Brain microvascular endothelial cell (primary cell): ENCODE results near the gene DHX58.

Experiments
- DNase-seq: peaks from one replicate; pipeline ENCODE4 v3.0.0-alpha.2; 2020
- H3K27ac ChIP-seq: fragments of 250-450 bp; sonication (Bioruptor Pico); 2 replicates; pipeline ENCODE4 v1.5.1; 2020; ENCODE audit warnings: mild to moderate bottlenecking, moderate library complexity
- H3K27me3 ChIP-seq: fragments of 250-450 bp; sonication (Bioruptor Pico); replicated peaks from 2 replicates; pipeline ENCODE4 v1.5.1; 2020; ENCODE audit warnings: mild to moderate bottlenecking
- H3K36me3 ChIP-seq: fragments of 250-450 bp; sonication (Bioruptor Pico); replicated peaks from 2 replicates; pipeline ENCODE4 v1.5.1; 2020; ENCODE audit warnings: mild to moderate bottlenecking
- H3K4me3 ChIP-seq: 2 replicates; pipeline ENCODE4 v1.5.1; 2011; ENCODE audit warnings: low read depth, mild to moderate bottlenecking, control low read depth, low read length, moderate library complexity
- in situ Hi-C: cut with HindIII; loops from 2 replicates; pipeline ENCODE4 v1.10.0; 2017; ENCODE audit warnings: low sequenced_read_pairs, low pct_ligation_motif_present
- TF ChIP-seq, protein P1 (sequence below): IDR thresholded peaks from 2 replicates; pipeline ENCODE4 v1.5.1; 2011; ENCODE audit warnings: low read depth, mild to moderate bottlenecking, moderate library complexity, low read length, control low read depth, inconsistent platforms; ENCODE audit errors: missing control alignments

The DHX58 gene

DNA sequence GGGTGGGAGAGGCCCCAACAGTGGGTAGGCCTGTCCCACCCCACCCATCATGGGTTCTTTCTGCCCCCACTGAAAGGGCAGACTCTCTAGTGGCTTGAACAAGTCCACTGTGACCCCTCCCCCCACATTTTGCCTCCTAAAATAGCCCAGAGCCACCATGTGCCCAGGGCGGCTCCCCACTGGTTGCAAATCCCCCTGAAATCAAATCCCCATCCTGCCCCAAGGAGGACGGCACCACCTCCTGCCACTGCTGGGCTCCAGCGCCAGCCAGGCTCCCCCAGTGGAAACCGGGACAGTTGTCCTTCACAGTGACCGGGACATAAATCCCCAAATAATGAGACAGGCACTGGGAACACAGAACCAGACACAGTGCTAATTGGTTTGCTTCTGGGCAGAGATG, 34.8 kb downstream of the DHX58 start:
- TF ChIP-seq, protein P1, sequence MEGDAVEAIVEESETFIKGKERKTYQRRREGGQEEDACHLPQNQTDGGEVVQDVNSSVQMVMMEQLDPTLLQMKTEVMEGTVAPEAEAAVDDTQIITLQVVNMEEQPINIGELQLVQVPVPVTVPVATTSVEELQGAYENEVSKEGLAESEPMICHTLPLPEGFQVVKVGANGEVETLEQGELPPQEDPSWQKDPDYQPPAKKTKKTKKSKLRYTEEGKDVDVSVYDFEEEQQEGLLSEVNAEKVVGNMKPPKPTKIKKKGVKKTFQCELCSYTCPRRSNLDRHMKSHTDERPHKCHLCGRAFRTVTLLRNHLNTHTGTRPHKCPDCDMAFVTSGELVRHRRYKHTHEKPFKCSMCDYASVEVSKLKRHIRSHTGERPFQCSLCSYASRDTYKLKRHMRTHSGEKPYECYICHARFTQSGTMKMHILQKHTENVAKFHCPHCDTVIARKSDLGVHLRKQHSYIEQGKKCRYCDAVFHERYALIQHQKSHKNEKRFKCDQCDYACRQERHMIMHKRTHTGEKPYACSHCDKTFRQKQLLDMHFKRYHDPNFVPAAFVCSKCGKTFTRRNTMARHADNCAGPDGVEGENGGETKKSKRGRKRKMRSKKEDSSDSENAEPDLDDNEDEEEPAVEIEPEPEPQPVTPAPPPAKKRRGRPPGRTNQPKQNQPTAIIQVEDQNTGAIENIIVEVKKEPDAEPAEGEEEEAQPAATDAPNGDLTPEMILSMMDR = no peak
- Histone ChIP-seq H3K27me3 (no peaks in the 10 kb centered on the region), H3K4me3 (no peak overlapping the region), H3K36me3 (no peaks in the 10 kb centered on the region), H3K27ac (no peak overlapping the region)
- DNase-seq = no peak
- in situ Hi-C loops = no loop called here

DNA sequence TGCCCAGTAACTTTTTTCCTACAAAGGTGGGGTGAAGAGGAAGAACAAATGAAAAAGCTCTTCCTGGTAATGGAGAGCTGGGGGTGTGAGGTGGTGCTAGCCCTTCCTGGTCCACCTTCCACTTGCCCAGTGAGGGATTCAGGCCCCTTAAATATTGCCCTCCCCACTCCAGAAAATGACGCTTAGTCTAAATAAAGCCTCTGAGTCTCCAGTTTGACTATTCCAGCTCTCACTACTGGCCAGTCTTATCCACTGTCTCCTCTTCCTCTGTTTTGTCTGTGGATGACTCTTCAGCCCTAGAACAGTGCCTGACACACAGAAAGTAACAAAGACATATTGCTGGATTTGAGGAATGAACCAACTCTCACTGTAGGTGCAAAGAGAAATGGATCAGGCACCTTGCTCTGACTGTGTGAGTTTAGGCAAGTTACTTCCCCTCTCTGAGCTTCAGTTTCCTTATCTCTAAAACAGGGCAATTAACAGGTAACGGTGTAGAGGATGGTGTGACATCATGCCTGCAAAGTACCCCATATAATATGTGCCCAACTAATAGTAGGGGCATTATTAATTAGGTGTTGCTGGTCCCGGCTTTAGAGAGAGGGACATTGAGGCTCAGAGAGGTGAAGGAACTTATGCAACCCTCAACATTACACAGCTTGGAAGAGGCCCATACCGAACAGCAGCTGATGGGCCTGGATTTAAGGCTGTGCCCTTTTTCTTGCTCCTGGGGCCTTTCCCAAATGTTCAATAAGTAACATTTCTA, 35.5 kb downstream of the DHX58 start:
- Histone ChIP-seq H3K27me3 (peaks cover 6% of the 10 kb centered on the region), H3K4me3 (no peak overlapping the region), H3K27ac (no peak overlapping the region), H3K36me3 (no peaks in the 10 kb centered on the region)
- DNase-seq = no peak
- TF ChIP-seq, protein P1 = no peak
- in situ Hi-C loops = no loop called here

DNA sequence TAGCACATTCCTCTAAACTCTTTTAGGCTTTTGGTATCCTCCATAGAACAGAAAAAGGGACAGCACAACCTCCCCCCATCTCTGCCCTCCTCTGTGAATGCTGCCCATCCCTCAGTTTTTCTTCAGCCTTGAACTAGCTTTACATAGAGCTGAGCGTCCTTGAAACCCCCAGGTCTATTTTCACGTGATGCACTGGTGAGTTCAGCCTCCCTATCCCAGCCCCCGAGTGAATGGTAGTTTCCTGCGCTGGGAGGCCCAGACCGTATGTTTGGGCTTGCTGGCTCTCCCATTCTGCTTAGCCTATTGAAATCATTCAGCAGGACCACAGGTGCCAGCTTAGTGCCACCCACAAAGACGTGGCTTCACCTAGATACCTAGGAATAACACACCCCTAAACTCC, 36.7 kb downstream of the DHX58 start:
- Histone ChIP-seq H3K27me3 (peaks cover 12% of the 10 kb centered on the region), H3K4me3 (no peak overlapping the region), H3K36me3 (no peaks in the 10 kb centered on the region), H3K27ac (no peak overlapping the region)
- in situ Hi-C loops = no loop called here
- TF ChIP-seq, protein P1 = no peak
- DNase-seq = no peak

DNA sequence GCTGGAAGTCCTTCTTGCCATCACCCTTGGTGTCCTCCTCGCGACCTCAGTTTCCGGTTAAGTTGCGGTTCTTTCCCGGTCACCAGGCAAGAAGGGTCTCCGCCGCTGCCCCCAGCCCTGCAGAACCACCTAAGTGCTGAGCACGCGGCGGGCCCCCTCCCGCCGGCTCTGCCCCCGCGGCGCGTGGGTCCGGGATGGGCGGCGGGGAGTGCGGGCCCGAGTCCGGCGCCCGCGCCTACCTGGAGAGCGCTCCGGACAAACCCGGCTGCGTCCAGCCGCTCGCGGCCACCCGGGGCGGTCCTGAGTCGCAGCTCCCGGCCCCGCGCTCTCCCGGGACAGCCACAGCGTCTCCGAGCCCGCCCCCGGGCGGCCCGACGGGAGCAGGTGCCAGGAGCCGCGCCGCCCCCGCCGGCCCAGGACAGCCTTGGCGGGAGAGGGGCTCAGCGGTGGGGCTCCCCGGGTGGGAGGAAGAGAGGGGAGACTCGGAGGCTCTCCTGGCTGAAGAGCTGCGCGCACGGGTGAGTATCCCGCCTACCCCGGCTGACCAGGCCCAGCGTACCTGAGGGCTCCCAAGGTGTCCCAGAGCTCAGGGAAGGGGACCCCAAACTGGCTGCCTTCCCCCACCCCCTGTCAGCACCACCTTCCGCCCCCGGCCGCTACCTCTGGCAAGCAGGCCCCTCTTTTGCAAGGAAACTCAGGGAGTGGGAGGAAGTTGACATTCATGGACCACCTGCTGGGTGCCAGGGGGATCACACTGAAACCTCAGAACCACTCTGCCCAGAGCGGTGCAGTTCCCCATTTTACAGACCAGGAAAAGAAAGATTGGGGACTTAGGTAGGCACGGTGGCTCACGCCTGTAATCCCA, 40.0 kb downstream of the DHX58 start:
- DNase-seq = no peak
- TF ChIP-seq, protein P1 = peak; percentile 19
- H3K36me3 ChIP-seq = no peaks in the 10 kb centered on the region
- H3K27me3 ChIP-seq = peaks cover 12% of the 10 kb centered on the region
- in situ Hi-C loops = no loop called here
- H3K4me3 ChIP-seq = peak overlapping the region; percentile 26
- H3K27ac ChIP-seq = no peak overlapping the region

DNA sequence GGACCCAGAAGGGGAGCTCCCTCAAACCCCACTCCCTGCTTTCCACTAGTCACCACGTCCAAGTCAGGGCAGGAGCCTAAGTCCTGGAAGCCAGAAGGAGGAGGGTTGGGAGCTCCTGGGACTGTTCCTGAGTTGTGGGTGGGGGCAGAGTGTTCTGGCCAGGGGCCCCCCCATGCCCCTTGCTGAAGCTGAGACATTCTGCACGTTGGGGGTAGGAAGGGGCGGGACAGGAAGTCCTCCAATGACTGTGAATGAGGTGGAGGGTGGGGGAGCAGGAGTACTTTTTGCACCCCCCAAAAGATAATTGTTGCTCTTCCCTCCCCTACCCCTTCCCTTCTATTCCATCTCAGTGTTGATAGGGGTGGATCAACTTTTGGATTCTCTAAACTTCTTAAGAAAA, 40.7 kb downstream of the DHX58 start:
- Histone ChIP-seq H3K4me3 (no peak overlapping the region), H3K27me3 (peaks cover 12% of the 10 kb centered on the region)
- no peak for DNase-seq

More for the DNA sequence above, 40.7 kb downstream of the DHX58 start:
- TF ChIP-seq, protein P1 = no peak
- no peak overlapping the region for H3K27ac ChIP-seq
- in situ Hi-C loops = no loop called here
- H3K36me3 ChIP-seq = no peaks in the 10 kb centered on the region
